IMR-90 (cell line): Measurements from ENCODE around the gene PITX1. TPM values are rescaled to one million over a fixed set of nuclear protein-coding genes. Genes with fewer than 3 reads are reported as not detected.

Experiments
- ATAC-seq: fragments of 200-7000 bp; cut with Tn5 transposase; 2 replicates; pipeline ENCODE4 v1.9.1; 2020; ENCODE audit warnings: low read depth, mild to moderate bottlenecking, moderate library complexity
- BruUV-seq: library from RNA; stranded (reverse); fragments of 400-500 nt; replicated peaks from 2 replicates; lab custom pipeline; 2021; lab: Mats Ljungman, UMichigan
- CTCF ChIA-PET: fragments of 300-600 bp; formaldehyde crosslinking; extraction: SDS; loops from one replicate; lab custom pipeline; 2021; ENCODE audit warnings: antibody characterized with exemption; lab: Yijun Ruan, JAX
- POLR2A ChIA-PET: fragments of 300-600 bp; sonication (Branson Sonifier 250); formaldehyde crosslinking; loops from one replicate; lab custom pipeline; 2022; ENCODE audit warnings: antibody characterized with exemption; ENCODE audit not compliant: unreplicated experiment; lab: Charles Lee
- DNase-seq: peaks from one replicate; pipeline ENCODE4 v3.0.0; 2013
- H2AFZ ChIP-seq: replicated peaks from 2 replicates; pipeline ENCODE3; 2013; ENCODE audit warnings: low read length, mild to moderate bottlenecking; ENCODE audit not compliant: poor library complexity
- H2AK5ac ChIP-seq: 2 replicates; pipeline ENCODE4 v1.6.1; 2013; ENCODE audit warnings: low read depth, low read length, inconsistent platforms
- H2AK9ac ChIP-seq: replicated peaks from 2 replicates; pipeline ENCODE3; 2013; ENCODE audit warnings: mild to moderate bottlenecking, low read depth, low read length, moderate library complexity; ENCODE audit not compliant: poor library complexity
- H2BK120ac ChIP-seq: 2 replicates; pipeline ENCODE4 v1.6.1; 2013; ENCODE audit warnings: low read depth, low read length, inconsistent platforms
- H2BK15ac ChIP-seq: 3 replicates; pipeline ENCODE4 v1.6.1; 2013; ENCODE audit warnings: low read depth, low read length, inconsistent platforms
- H2BK20ac ChIP-seq: 2 replicates; pipeline ENCODE4 v1.6.1; 2013; ENCODE audit warnings: low read depth, mild to moderate bottlenecking, inconsistent platforms, low read length, moderate library complexity
- H2BK5ac ChIP-seq: 2 replicates; pipeline ENCODE4 v1.6.1; 2013; ENCODE audit warnings: mild to moderate bottlenecking, low read depth, low read length, inconsistent platforms; ENCODE audit not compliant: poor library complexity, severe bottlenecking
- H3K14ac ChIP-seq: replicated peaks from 2 replicates; pipeline ENCODE4 v1.6.1; 2013; ENCODE audit warnings: low read depth, low read length, inconsistent platforms
- H3K18ac ChIP-seq: 2 replicates; pipeline ENCODE4 v1.6.1; 2013; ENCODE audit warnings: low read depth, low read length, control low read depth
- H3K23ac ChIP-seq: 2 replicates; pipeline ENCODE4 v1.6.1; 2013; ENCODE audit warnings: low read depth, low read length, inconsistent platforms
- H3K27ac ChIP-seq: 2 replicates; pipeline ENCODE4 v1.5.1; 2013; ENCODE audit warnings: mild to moderate bottlenecking, control low read depth, low read length; ENCODE audit not compliant: insufficient read depth
- H3K27me3 ChIP-seq: 2 replicates; pipeline ENCODE4 v1.6.1; 2013; ENCODE audit warnings: low read length; ENCODE audit not compliant: control insufficient read depth, insufficient read depth
- H3K36me3 ChIP-seq: 2 replicates; pipeline ENCODE4 v1.6.1; 2013; ENCODE audit warnings: low read length, mixed read lengths; ENCODE audit not compliant: control insufficient read depth, insufficient read depth
- H3K4ac ChIP-seq: 2 replicates; pipeline ENCODE4 v1.6.1; 2013; ENCODE audit warnings: low read depth, low read length, inconsistent platforms
- H3K4me1 ChIP-seq: 2 replicates; pipeline ENCODE4 v1.6.1; 2013; ENCODE audit warnings: low read length, mixed read lengths; ENCODE audit not compliant: control insufficient read depth, insufficient read depth
- H3K4me2 ChIP-seq: 2 replicates; pipeline ENCODE4 v1.6.1; 2013; ENCODE audit warnings: low read depth, mild to moderate bottlenecking, control low read depth, low read length, moderate library complexity
- H3K4me3 ChIP-seq: 2 replicates; pipeline ENCODE4 v1.5.1; 2013; ENCODE audit warnings: low read depth, mild to moderate bottlenecking, control low read depth, low read length, moderate library complexity; ENCODE audit not compliant: insufficient read depth
- H3K56ac ChIP-seq: 2 replicates; pipeline ENCODE4 v1.6.1; 2013; ENCODE audit warnings: low read length, inconsistent platforms; ENCODE audit not compliant: insufficient read depth; ENCODE audit errors: extremely low read depth
- H3K79me1 ChIP-seq, 2 experiments: 2 replicates each; pipeline ENCODE4 v1.6.1; 2013; ENCODE audit warnings: low read length in 2 of 2, inconsistent platforms in 1 of 2, low read depth in 1 of 2
- H3K9ac ChIP-seq: 2 replicates; pipeline ENCODE4 v1.6.1; 2013; ENCODE audit warnings: low read depth, low read length, control low read depth
- H3K9me1 ChIP-seq: 2 replicates; pipeline ENCODE4 v1.6.1; 2013; ENCODE audit warnings: low read length, inconsistent platforms; ENCODE audit not compliant: insufficient read depth
- H3K9me3 ChIP-seq: 2 replicates; pipeline ENCODE4 v1.6.1; 2013; ENCODE audit warnings: low read length; ENCODE audit not compliant: control insufficient read depth, insufficient read depth
- H4K20me1 ChIP-seq: 2 replicates; pipeline ENCODE4 v1.6.1; 2013; ENCODE audit warnings: low read length, inconsistent platforms; ENCODE audit not compliant: insufficient read depth
- H4K5ac ChIP-seq: 2 replicates; pipeline ENCODE4 v1.6.1; 2013; ENCODE audit warnings: mild to moderate bottlenecking, low read depth, low read length, control low read depth
- H4K8ac ChIP-seq, 2 experiments: 2 replicates each; pipeline ENCODE4 v1.6.1; 2013; ENCODE audit warnings: low read depth in 2 of 2, low read length in 2 of 2, control low read depth in 1 of 2, inconsistent platforms in 1 of 2
- H4K91ac ChIP-seq: 2 replicates; pipeline ENCODE4 v1.6.1; 2013; ENCODE audit warnings: low read depth, low read length, inconsistent platforms; ENCODE audit not compliant: insufficient read depth
- SMC3 ChIP-seq: fragments of 150-350 bp; IDR thresholded peaks from 2 replicates; pipeline ENCODE4 v1.6.1; 2016; ENCODE audit warnings: low read depth, mild to moderate bottlenecking, antibody characterized with exemption, low read length, moderate library complexity
- WGBS, 2 experiments: methylation state at CpG; one replicate each; pipeline versions ENCODE4 v1.1.5 to v1.1.7; 2013; ENCODE audit warnings: missing lambda C conversion rate in 2 of 2; ENCODE audit not compliant: insufficient read length in 1 of 2; ENCODE audit errors: extremely low coverage in 2 of 2; 5-methylcytosine and 5-hydroxymethylcytosine counted together
- dilution Hi-C: fragments of 300-500 bp; cut with HindIII; formaldehyde crosslinking; loops from one replicate; pipeline ENCODE4 v1.14.3; 2018; ENCODE audit warnings: low sequenced_read_pairs; ENCODE audit not compliant: unreplicated experiment
- in situ Hi-C: fragments of 300-500 bp; cut with MboI; formaldehyde crosslinking; loops from 3 replicates; pipeline ENCODE4 v1.14.3; 2019; ENCODE audit warnings: low sequenced_read_pairs, inconsistent platforms, mixed read lengths
- intact Hi-C: fragments of 100-400 bp; cut with micrococcal nuclease; formaldehyde crosslinking; loops from 2 replicates; pipeline ENCODE4 v1.10.0; 2022
- polyA plus RNA-seq, 3 experiments: library from polyadenylated mRNA; depleted of rRNA; stranded (reverse); fragments of >200 nt; gene quantifications; 2 replicates each; pipeline ENCODE4 v1.2.3, GENCODE V29; 2012; ENCODE audit warnings: low replicate concordance in 1 of 3
- total RNA-seq: library from RNA; depleted of rRNA; stranded (reverse); fragments of >200 nt; gene quantifications from 2 replicates; pipeline ENCODE4 v1.2.3, GENCODE V29; 2012

The PITX1 gene
- total and polyA plus RNA-seq, 2 of the 4 experiments (the other 2 are of a cell fraction): 10.4 to 29.8 TPM

GRCh38 chr5:135079760-135080159 is 45.7 kb upstream of the PITX1 start:
- CTCF ChIA-PET: no interaction called here
- Histone ChIP-seq H2BK20ac (no peak overlapping the region), H3K27me3 (no peaks in the 10 kb centered on the region), H2BK120ac (no peak overlapping the region), H3K36me3 (peaks cover 6% of the 10 kb centered on the region; the same call in 1 of the 2 replicates), H3K4me1 (peaks cover 6% of the 10 kb centered on the region; the same call in 1 of the 2 replicates), H4K91ac (no peak overlapping the region), H2BK5ac (no peak overlapping the region), H3K9me3 (peaks cover 11% of the 10 kb centered on the region), H3K23ac (no peak overlapping the region), H2AK5ac (no peak overlapping the region), H4K20me1 (peaks cover 2% of the 10 kb centered on the region), H3K9me1 (no peaks in the 10 kb centered on the region), H4K5ac (no peak overlapping the region), H3K4ac (no peak overlapping the region), H2AK9ac (no peak overlapping the region), H3K4me3 (no peak overlapping the region), H3K9ac (no peak overlapping the region), H2BK15ac (no peak overlapping the region), H3K4me2 (no peak overlapping the region), H3K14ac (no peak overlapping the region), H3K18ac (no peak overlapping the region), H4K8ac (no peak overlapping the region), H3K56ac (no peak overlapping the region), H3K27ac (no peak overlapping the region), H3K79me1 (no peaks in the 10 kb centered on the region), H2AFZ (no peak overlapping the region)
- no TSS peak for BruUV-seq
- no CpG with 5 or more reads among the region's 2 CpGs for WGBS, 2 experiments
- no peak for TF ChIP-seq SMC3
- intact Hi-C loops: no loop called here
- ATAC-seq (no peak), DNase-seq (no peak)
- dilution Hi-C loops: no loop called here
- POLR2A ChIA-PET: no interaction called here
- in situ Hi-C loops: no loop called here
